IMR-90 (cell line): ENCODE results near the gene CPN2. TPM values are rescaled to one million over a fixed set of nuclear protein-coding genes. Genes with fewer than 3 reads are reported as not detected.

Source experiments
- ATAC-seq: fragments of 200-7000 bp; cut with Tn5 transposase; 2 replicates; pipeline ENCODE4 v1.9.1; 2020; ENCODE audit warnings: low read depth, mild to moderate bottlenecking, moderate library complexity
- BruUV-seq: library from RNA; stranded (reverse); fragments of 400-500 nt; replicated peaks from 2 replicates; lab custom pipeline; 2021; lab: Mats Ljungman, UMichigan
- CTCF ChIA-PET: fragments of 300-600 bp; formaldehyde crosslinking; extraction: SDS; loops from one replicate; lab custom pipeline; 2021; ENCODE audit warnings: antibody characterized with exemption; lab: Yijun Ruan, JAX
- POLR2A ChIA-PET: fragments of 300-600 bp; sonication (Branson Sonifier 250); formaldehyde crosslinking; loops from one replicate; lab custom pipeline; 2022; ENCODE audit warnings: antibody characterized with exemption; ENCODE audit not compliant: unreplicated experiment; lab: Charles Lee
- DNase-seq: peaks from one replicate; pipeline ENCODE4 v3.0.0; 2013
- H2AFZ ChIP-seq: replicated peaks from 2 replicates; pipeline ENCODE3; 2013; ENCODE audit warnings: low read length, mild to moderate bottlenecking; ENCODE audit not compliant: poor library complexity
- H2AK5ac ChIP-seq: 2 replicates; pipeline ENCODE4 v1.6.1; 2013; ENCODE audit warnings: low read depth, low read length, inconsistent platforms
- H2AK9ac ChIP-seq: replicated peaks from 2 replicates; pipeline ENCODE3; 2013; ENCODE audit warnings: mild to moderate bottlenecking, low read depth, low read length, moderate library complexity; ENCODE audit not compliant: poor library complexity
- H2BK120ac ChIP-seq: 2 replicates; pipeline ENCODE4 v1.6.1; 2013; ENCODE audit warnings: low read depth, low read length, inconsistent platforms
- H2BK15ac ChIP-seq: 3 replicates; pipeline ENCODE4 v1.6.1; 2013; ENCODE audit warnings: low read depth, low read length, inconsistent platforms
- H2BK20ac ChIP-seq: 2 replicates; pipeline ENCODE4 v1.6.1; 2013; ENCODE audit warnings: low read depth, mild to moderate bottlenecking, inconsistent platforms, low read length, moderate library complexity
- H2BK5ac ChIP-seq: 2 replicates; pipeline ENCODE4 v1.6.1; 2013; ENCODE audit warnings: mild to moderate bottlenecking, low read depth, low read length, inconsistent platforms; ENCODE audit not compliant: poor library complexity, severe bottlenecking
- H3K14ac ChIP-seq: replicated peaks from 2 replicates; pipeline ENCODE4 v1.6.1; 2013; ENCODE audit warnings: low read depth, low read length, inconsistent platforms
- H3K18ac ChIP-seq: 2 replicates; pipeline ENCODE4 v1.6.1; 2013; ENCODE audit warnings: low read depth, low read length, control low read depth
- H3K23ac ChIP-seq: 2 replicates; pipeline ENCODE4 v1.6.1; 2013; ENCODE audit warnings: low read depth, low read length, inconsistent platforms
- H3K27ac ChIP-seq: 2 replicates; pipeline ENCODE4 v1.5.1; 2013; ENCODE audit warnings: mild to moderate bottlenecking, control low read depth, low read length; ENCODE audit not compliant: insufficient read depth
- H3K27me3 ChIP-seq: 2 replicates; pipeline ENCODE4 v1.6.1; 2013; ENCODE audit warnings: low read length; ENCODE audit not compliant: control insufficient read depth, insufficient read depth
- H3K36me3 ChIP-seq: 2 replicates; pipeline ENCODE4 v1.6.1; 2013; ENCODE audit warnings: low read length, mixed read lengths; ENCODE audit not compliant: control insufficient read depth, insufficient read depth
- H3K4ac ChIP-seq: 2 replicates; pipeline ENCODE4 v1.6.1; 2013; ENCODE audit warnings: low read depth, low read length, inconsistent platforms
- H3K4me1 ChIP-seq: 2 replicates; pipeline ENCODE4 v1.6.1; 2013; ENCODE audit warnings: low read length, mixed read lengths; ENCODE audit not compliant: control insufficient read depth, insufficient read depth
- H3K4me2 ChIP-seq: 2 replicates; pipeline ENCODE4 v1.6.1; 2013; ENCODE audit warnings: low read depth, mild to moderate bottlenecking, control low read depth, low read length, moderate library complexity
- H3K4me3 ChIP-seq: 2 replicates; pipeline ENCODE4 v1.5.1; 2013; ENCODE audit warnings: low read depth, mild to moderate bottlenecking, control low read depth, low read length, moderate library complexity; ENCODE audit not compliant: insufficient read depth
- H3K56ac ChIP-seq: 2 replicates; pipeline ENCODE4 v1.6.1; 2013; ENCODE audit warnings: low read length, inconsistent platforms; ENCODE audit not compliant: insufficient read depth; ENCODE audit errors: extremely low read depth
- H3K79me1 ChIP-seq, 2 experiments: 2 replicates each; pipeline ENCODE4 v1.6.1; 2013; ENCODE audit warnings: low read length in 2 of 2, inconsistent platforms in 1 of 2, low read depth in 1 of 2
- H3K9ac ChIP-seq: 2 replicates; pipeline ENCODE4 v1.6.1; 2013; ENCODE audit warnings: low read depth, low read length, control low read depth
- H3K9me1 ChIP-seq: 2 replicates; pipeline ENCODE4 v1.6.1; 2013; ENCODE audit warnings: low read length, inconsistent platforms; ENCODE audit not compliant: insufficient read depth
- H3K9me3 ChIP-seq: 2 replicates; pipeline ENCODE4 v1.6.1; 2013; ENCODE audit warnings: low read length; ENCODE audit not compliant: control insufficient read depth, insufficient read depth
- H4K20me1 ChIP-seq: 2 replicates; pipeline ENCODE4 v1.6.1; 2013; ENCODE audit warnings: low read length, inconsistent platforms; ENCODE audit not compliant: insufficient read depth
- H4K5ac ChIP-seq: 2 replicates; pipeline ENCODE4 v1.6.1; 2013; ENCODE audit warnings: mild to moderate bottlenecking, low read depth, low read length, control low read depth
- H4K8ac ChIP-seq, 2 experiments: 2 replicates each; pipeline ENCODE4 v1.6.1; 2013; ENCODE audit warnings: low read depth in 2 of 2, low read length in 2 of 2, control low read depth in 1 of 2, inconsistent platforms in 1 of 2
- H4K91ac ChIP-seq: 2 replicates; pipeline ENCODE4 v1.6.1; 2013; ENCODE audit warnings: low read depth, low read length, inconsistent platforms; ENCODE audit not compliant: insufficient read depth
- FOS ChIP-seq: fragments of 150-350 bp; IDR thresholded peaks from 2 replicates; pipeline ENCODE4 v1.6.1; 2016; ENCODE audit warnings: low read depth, low read length
- RCOR1 ChIP-seq: IDR thresholded peaks from 2 replicates; pipeline ENCODE4 v1.6.1; 2012; ENCODE audit warnings: mild to moderate bottlenecking, low read length, improper control_type of control experiment; ENCODE audit not compliant: insufficient replicate concordance
- WGBS, 2 experiments: methylation state at CpG; one replicate each; pipeline versions ENCODE4 v1.1.5 to v1.1.7; 2013; ENCODE audit warnings: missing lambda C conversion rate in 2 of 2; ENCODE audit not compliant: insufficient read length in 1 of 2; ENCODE audit errors: extremely low coverage in 2 of 2; 5-methylcytosine and 5-hydroxymethylcytosine counted together
- dilution Hi-C: fragments of 300-500 bp; cut with HindIII; formaldehyde crosslinking; loops from one replicate; pipeline ENCODE4 v1.14.3; 2018; ENCODE audit warnings: low sequenced_read_pairs; ENCODE audit not compliant: unreplicated experiment
- in situ Hi-C: fragments of 300-500 bp; cut with MboI; formaldehyde crosslinking; loops from 3 replicates; pipeline ENCODE4 v1.14.3; 2019; ENCODE audit warnings: low sequenced_read_pairs, inconsistent platforms, mixed read lengths
- intact Hi-C: fragments of 100-400 bp; cut with micrococcal nuclease; formaldehyde crosslinking; loops from 2 replicates; pipeline ENCODE4 v1.10.0; 2022
- polyA plus RNA-seq, 3 experiments: library from polyadenylated mRNA; depleted of rRNA; stranded (reverse); fragments of >200 nt; gene quantifications; 2 replicates each; pipeline ENCODE4 v1.2.3, GENCODE V29; 2012; ENCODE audit warnings: low replicate concordance in 1 of 3
- total RNA-seq: library from RNA; depleted of rRNA; stranded (reverse); fragments of >200 nt; gene quantifications from 2 replicates; pipeline ENCODE4 v1.2.3, GENCODE V29; 2012

The CPN2 gene
- total and polyA plus RNA-seq, 2 of the 4 experiments (the other 2 are of a cell fraction), result 0.07 TPM; not detected in 1

DNA sequence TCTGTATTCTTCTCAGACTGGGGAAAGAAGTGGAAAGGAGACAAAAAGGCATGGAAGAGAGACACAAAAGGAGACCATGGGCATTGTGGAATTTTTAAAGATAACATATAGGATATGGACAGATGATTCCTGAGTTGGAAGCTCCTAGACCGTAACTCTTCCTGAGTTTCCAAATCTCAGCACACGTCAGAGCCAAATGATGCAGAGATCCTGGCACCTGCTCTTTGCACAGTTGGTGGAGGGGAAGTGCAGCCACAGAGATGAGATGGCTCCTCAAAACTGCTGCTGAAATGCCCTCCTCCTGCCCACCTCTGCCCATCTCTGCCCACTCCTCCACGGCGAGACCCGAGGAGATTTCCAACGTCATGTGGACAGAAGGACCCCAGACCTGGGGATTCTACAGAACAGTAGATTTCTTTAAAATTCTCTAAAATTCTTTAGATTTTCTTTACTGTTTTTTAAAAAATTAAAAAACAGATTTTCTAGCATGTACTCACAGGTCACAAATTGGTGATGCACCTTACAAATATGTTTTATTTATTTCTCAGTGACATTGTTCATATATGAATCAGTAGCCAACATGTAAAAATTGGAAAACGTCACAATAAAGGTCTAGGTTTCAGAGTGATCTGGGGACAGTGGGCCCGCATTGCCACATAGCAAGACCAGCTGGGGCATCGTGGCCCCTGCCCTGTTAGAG is 8.1 kb downstream of the CPN2 start:
- POLR2A ChIA-PET, result no interaction called here
- no peak overlapping the region for H3K4me2 ChIP-seq
- H4K20me1 ChIP-seq, result no peaks in the 10 kb centered on the region
- peak overlapping the region; percentile 38 for H3K14ac ChIP-seq
- peaks cover 8% of the 10 kb centered on the region for H3K9me1 ChIP-seq
- no TSS peak for BruUV-seq
- peak overlapping the region; percentile 59 for H4K91ac ChIP-seq
- H3K56ac ChIP-seq, result no peak overlapping the region
- H3K4me1 ChIP-seq, result peaks cover 9% of the 10 kb centered on the region
- ATAC-seq (peak; percentile 16), DNase-seq (peak; percentile 59)
- H3K27ac ChIP-seq, result no peak overlapping the region; the same call in 1 of the 2 replicates
- H3K9me3 ChIP-seq, result no peaks in the 10 kb centered on the region
- no peak overlapping the region for H3K18ac ChIP-seq
- H3K9ac ChIP-seq, result no peak overlapping the region
- no peaks in the 10 kb centered on the region for H3K27me3 ChIP-seq
- H4K5ac ChIP-seq, result no peak overlapping the region
- CTCF ChIA-PET, result interaction anchor here (0.6 to 2.1 kb wide), 26 partner anchors 7 to 1350 kb away, joined by 3 to 18 read pairs (median 3); partner anchors contain the start of gene LRRC15
- peak overlapping the region; percentile 86 for H3K4ac ChIP-seq
- H4K8ac ChIP-seq, result no peak overlapping the region
- intact Hi-C loops (no loop called here), dilution Hi-C loops (no loop called here), in situ Hi-C loops (loop anchor here (25.0 kb wide), 1 partner anchor 519 kb away; no protein-coding TSS in a partner anchor)
- 0 out of 2 replicates have a peak overlapping the region, but pooled peaks have one; percentile 24 for H3K23ac ChIP-seq
- TF ChIP-seq RCOR1, result no peak
- 0 out of 2 replicates have a peak, but pooled peaks have one; percentile 10 for TF ChIP-seq FOS
- 0 out of 3 replicates have a peak overlapping the region, but pooled peaks have one; percentile 33 for H2BK15ac ChIP-seq
- H2AK5ac ChIP-seq, result peak overlapping the region; percentile 50; the same call in 1 of the 2 replicates
- peak overlapping the region; percentile 46 for H2AFZ ChIP-seq
- H3K79me1 ChIP-seq, result no peaks in the 10 kb centered on the region
- peak overlapping the region; percentile 78 for H2AK9ac ChIP-seq
- WGBS, 2 experiments, result 80% methylated on average over 2 of the region's 9 CpGs; no CpG with 5 or more reads in 1 of the 2 experiments
- peak overlapping the region; percentile 52 for H2BK5ac ChIP-seq
- H3K36me3 ChIP-seq, result no peaks in the 10 kb centered on the region
- H2BK120ac ChIP-seq, result peak overlapping the region; percentile 74
- H3K4me3 ChIP-seq, result no peak overlapping the region
- peak overlapping the region; percentile 52; the same call in 1 of the 2 replicates for H2BK20ac ChIP-seq
